GM12878 (cell line): ENCODE measurements around the gene MAGI2. TPM values are rescaled to one million over a fixed set of nuclear protein-coding genes. Genes with fewer than 3 reads are reported as not detected.

Experiments used
- ATAC-seq: fragments of 200-7000 bp; cut with Tn5 transposase; 3 replicates; pipeline ENCODE4 v1.9.1; 2020; ENCODE audit warnings: mild to moderate bottlenecking, moderate library complexity
- BruUV-seq: library from RNA; stranded (reverse); fragments of 400-500 nt; replicated peaks from 2 replicates; lab custom pipeline; 2021; lab: Mats Ljungman, UMichigan
- CTCF ChIA-PET: fragments of 300-600 bp; sonication (Branson Sonifier 250); formaldehyde crosslinking; extraction: SDS; loops from one replicate; lab custom pipeline; 2021; ENCODE audit warnings: inconsistent platforms; lab: Yijun Ruan, JAX
- POLR2A ChIA-PET: fragments of 350-600 bp; formaldehyde crosslinking; extraction: SDS; loops from one replicate; lab custom pipeline; 2021; ENCODE audit warnings: inconsistent platforms; lab: Charles Lee
- RAD21 ChIA-PET: fragments of 300-600 bp; sonication (Branson Sonifier 250); formaldehyde crosslinking; loops from one replicate; lab custom pipeline; 2023; ENCODE audit warnings: antibody characterized with exemption; ENCODE audit not compliant: unreplicated experiment; lab: Charles Lee
- SMC1A ChIA-PET: fragments of 300-600 bp; sonication (Branson Sonifier 250); formaldehyde crosslinking; loops from one replicate; lab custom pipeline; 2023; ENCODE audit not compliant: unreplicated experiment, uncharacterized antibody; lab: Charles Lee
- DNase-seq: peaks from one replicate; pipeline ENCODE4 v3.0.0-alpha.2; 2011; ENCODE audit warnings: low read depth, low spot score
- FAIRE-seq: peaks from 3 replicates; lab custom pipeline; 2011; peaks lifted over from hg19 to GRCh38; lab: Jason Lieb, UNC
- H2AFZ ChIP-seq: 2 replicates; pipeline ENCODE4 v1.6.0; 2011; ENCODE audit warnings: low read depth, low read length, control low read depth; ENCODE audit not compliant: control insufficient read depth
- H3K27ac ChIP-seq: 2 replicates; pipeline ENCODE4 v1.5.1; 2011; ENCODE audit warnings: control low read depth; ENCODE audit not compliant: control insufficient read depth, insufficient read depth
- H3K27me3 ChIP-seq, 2 experiments: replicated peaks in 1 of 2; 2 replicates each; pipeline versions ENCODE4 v1.6.0 to v1.6.1; 2011; ENCODE audit warnings: low read length in 1 of 2; ENCODE audit not compliant: control insufficient read depth in 2 of 2, insufficient read depth in 2 of 2
- H3K36me3 ChIP-seq, 2 experiments: 2 replicates each; pipeline ENCODE4 v1.5.1; 2011; ENCODE audit warnings: low read length in 1 of 2; ENCODE audit not compliant: control insufficient read depth in 2 of 2, insufficient read depth in 2 of 2
- H3K4me1 ChIP-seq: 2 replicates; pipeline ENCODE4 v1.6.1; 2011; ENCODE audit warnings: mild to moderate bottlenecking, low read length, moderate library complexity, mixed read lengths; ENCODE audit not compliant: control insufficient read depth, insufficient read depth
- H3K4me2 ChIP-seq: 2 replicates; pipeline ENCODE4 v1.6.0; 2011; ENCODE audit warnings: control low read depth; ENCODE audit not compliant: control insufficient read depth, insufficient read depth
- H3K4me3 ChIP-seq: fragments of 200-600 bp; sonication (generic); 2 replicates; pipeline ENCODE4 v1.5.1; 2016
- H3K79me2 ChIP-seq: 2 replicates; pipeline ENCODE4 v1.6.0; 2011; ENCODE audit warnings: low read length; ENCODE audit not compliant: control insufficient read depth, insufficient read depth
- H3K9ac ChIP-seq: 2 replicates; pipeline ENCODE4 v1.8.0; 2011; ENCODE audit warnings: low read length, control low read depth, mixed read lengths; ENCODE audit not compliant: control insufficient read depth, insufficient read depth
- H3K9me3 ChIP-seq: replicated peaks from 3 replicates; pipeline ENCODE4 v1.5.1; 2011; ENCODE audit warnings: mild to moderate bottlenecking, low read length; ENCODE audit not compliant: control insufficient read depth, insufficient read depth
- H4K20me1 ChIP-seq: 2 replicates; pipeline ENCODE4 v1.6.0; 2011; ENCODE audit not compliant: control insufficient read depth, insufficient read depth
- BCL11A ChIP-seq: IDR thresholded peaks from 2 replicates; pipeline ENCODE4 v1.6.1; 2011; ENCODE audit warnings: low read depth, low read length
- BHLHE40 ChIP-seq, 2 experiments: fragments of 450-650 bp in 1 of 2; IDR thresholded peaks; 2 replicates each; pipeline ENCODE4 v1.6.1; 2011 to 2017; ENCODE audit warnings: low read depth in 2 of 2, borderline replicate concordance in 1 of 2, improper control_type of control experiment in 1 of 2, low read length in 1 of 2, mild to moderate bottlenecking in 1 of 2
- CEBPB ChIP-seq, 2 experiments: fragments of 150-350 bp in 1 of 2; IDR thresholded peaks; 2 replicates each; pipeline ENCODE4 v1.6.1; 2012 to 2014; ENCODE audit warnings: low read depth in 2 of 2, low read length in 2 of 2, borderline replicate concordance in 1 of 2, inconsistent platforms in 1 of 2
- DPF2 ChIP-seq: fragments of 450-650 bp; IDR thresholded peaks from 2 replicates; pipeline ENCODE4 v1.6.1; 2017; ENCODE audit warnings: mild to moderate bottlenecking
- E4F1 ChIP-seq: fragments of 450-650 bp; IDR thresholded peaks from 2 replicates; pipeline ENCODE4 v1.6.1; 2018; ENCODE audit warnings: borderline replicate concordance, mild to moderate bottlenecking; ENCODE audit not compliant: partially characterized antibody
- EZH2 ChIP-seq: IDR thresholded peaks from 2 replicates; pipeline ENCODE4 v1.6.1; 2012; ENCODE audit warnings: low read depth, mild to moderate bottlenecking, control low read depth, inconsistent platforms, low read length, borderline replicate concordance; ENCODE audit not compliant: control insufficient read depth
- GATAD2B ChIP-seq: fragments of 450-650 bp; conservative IDR thresholded peaks from 2 replicates; pipeline ENCODE4 v1.6.1; 2017; ENCODE audit warnings: low read depth, mild to moderate bottlenecking, moderate library complexity
- HCFC1 ChIP-seq: fragments of 150-350 bp; IDR thresholded peaks from 2 replicates; pipeline ENCODE4 v1.6.1; 2014; ENCODE audit warnings: low read length
- HDGF ChIP-seq: fragments of 450-650 bp; IDR thresholded peaks from 2 replicates; pipeline ENCODE4 v1.6.1; 2016; ENCODE audit warnings: antibody characterized with exemption
- NR2C1 ChIP-seq: fragments of 450-650 bp; IDR thresholded peaks from 2 replicates; pipeline ENCODE4 v1.6.1; 2017; ENCODE audit warnings: antibody characterized with exemption, mild to moderate bottlenecking, moderate library complexity
- RAD21 ChIP-seq: IDR thresholded peaks from 2 replicates; pipeline ENCODE4 v1.6.1; 2011; ENCODE audit warnings: mild to moderate bottlenecking, low read depth, low read length, moderate library complexity; ENCODE audit not compliant: insufficient read depth
- SREBF2 ChIP-seq: IDR thresholded peaks from 2 replicates; pipeline ENCODE4 v1.6.1; 2012; ENCODE audit warnings: mild to moderate bottlenecking, low read length
- ZBED1 ChIP-seq: IDR thresholded peaks from 2 replicates; pipeline ENCODE4 v1.6.1; 2016; ENCODE audit warnings: borderline replicate concordance
- ZBTB4 ChIP-seq: fragments of 450-650 bp; formaldehyde crosslinking; IDR thresholded peaks from 2 replicates; pipeline ENCODE4 v1.4.0; 2022; ENCODE audit warnings: mild to moderate bottlenecking, moderate library complexity
- ZNF207 ChIP-seq: fragments of 450-650 bp; IDR thresholded peaks from 2 replicates; pipeline ENCODE4 v1.6.1; 2014; ENCODE audit warnings: antibody characterized with exemption, mild to moderate bottlenecking, borderline replicate concordance
- WGBS: methylation state at CpG from one replicate; pipeline ENCODE4 v1.1.6; 2016; ENCODE audit warnings: low lambda C conversion rate; ENCODE audit not compliant: insufficient replicate concordance, insufficient coverage; ENCODE audit errors: missing lambda C conversion rate; 5-methylcytosine and 5-hydroxymethylcytosine counted together
- in situ Hi-C: fragments of 300-500 bp; cut with MboI; formaldehyde crosslinking; loops from 9 replicates; pipeline ENCODE4 v1.14.3; 2018; ENCODE audit warnings: mixed read lengths
- intact Hi-C: fragments of 100-400 bp; cut with micrococcal nuclease; formaldehyde crosslinking; loops from one replicate; pipeline ENCODE4 v1.14.2; 2022; ENCODE audit not compliant: unreplicated experiment
- polyA plus RNA-seq, 11 experiments: library from polyadenylated mRNA; depleted of rRNA in 4 of 11; unstranded in 6 of 11; stranded (reverse) in 5 of 11; fragments of >200 nt; fragmentation: Nextera tagmentation in 4 of 11; fragmentation: Illumina TruSeq in 1 of 11; extraction: Ambion mirVana in 4 of 11; extraction: Trizol in 1 of 11; gene quantifications; 1 replicate in 1 of 11; 2 replicates in 10 of 11; pipeline versions ENCODE4 v1.2.1 to v1.2.3, GENCODE V29; 2011 to 2016; ENCODE audit warnings: inconsistent platforms in 2 of 11, missing spikeins in 2 of 11, low read depth in 1 of 11
- total RNA-seq, 4 experiments: library from RNA; depleted of rRNA in 3 of 4; stranded (reverse); fragments of >200 nt in 3 of 4; fragmentation: Illumina TruSeq in 1 of 4; extraction: Trizol in 1 of 4; gene quantifications; 2 replicates each; pipeline versions ENCODE4 v1.2.1 to v1.2.3, GENCODE V29; 2013 to 2021
- TF ChIP-seq, protein P1 (sequence below): fragments of 450-650 bp; conservative IDR thresholded peaks from 2 replicates; pipeline ENCODE4 v1.6.1; 2017; ENCODE audit warnings: mild to moderate bottlenecking, moderate library complexity
- TF ChIP-seq, protein P2 (sequence below): IDR thresholded peaks from 2 replicates; pipeline ENCODE4 v1.6.1; 2011; ENCODE audit warnings: low read depth, mild to moderate bottlenecking, low read length, moderate library complexity, borderline replicate concordance; ENCODE audit errors: extremely low read depth

MAGI2 gene
- total and polyA plus RNA-seq, 10 of the 15 experiments (the other 5 are each of a cell fraction or from before 2014, with no cell fraction given) = 0.01 to 0.31 (median 0.05) TPM; not detected in 2

DNA sequence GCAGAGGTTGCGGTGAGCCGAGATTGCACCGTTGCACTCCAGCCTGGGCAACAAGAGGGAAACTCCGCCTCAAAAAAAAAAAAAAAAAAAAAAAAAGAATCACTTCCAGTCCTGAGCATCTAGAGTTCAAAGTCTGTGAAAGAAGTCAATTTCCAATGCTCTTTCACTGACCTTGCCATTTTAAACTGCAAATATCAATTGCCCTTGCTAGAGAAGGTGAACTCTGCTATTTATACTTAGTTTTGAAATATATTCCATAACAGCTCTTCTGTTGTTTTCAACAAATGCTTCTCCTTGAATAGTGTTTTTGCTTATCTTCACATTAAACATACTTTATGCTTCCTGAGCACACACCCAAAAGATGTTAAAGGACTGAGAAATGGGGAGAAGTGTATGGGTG lies 1323.6 kb downstream of the MAGI2 start:
- no peaks in the 10 kb centered on the region; a peak in 1 of 4 replicates for H3K27me3 ChIP-seq
- ChIA-PET CTCF (interaction anchor here (1.1 kb wide), 1 partner anchor 474 kb away, joined by 3 read pairs; no protein-coding TSS in a partner anchor), POLR2A (no interaction called here), RAD21 (interaction anchor here (0.6 kb wide), 1 partner anchor 45 kb away, joined by 3 read pairs; no protein-coding TSS in a partner anchor), SMC1A (no interaction called here)
- no peaks in the 10 kb centered on the region for H3K4me1 ChIP-seq
- ATAC-seq = no peak
- H2AFZ ChIP-seq = no peak overlapping the region
- FAIRE-seq = no peak
- WGBS = no CpG with 5 or more reads among the region's 4 CpGs
- no peaks in the 10 kb centered on the region for H3K9me3 ChIP-seq
- no peak overlapping the region for H3K4me2 ChIP-seq
- no peak for DNase-seq
- H3K4me3 ChIP-seq = no peak overlapping the region
- no peak overlapping the region for H3K27ac ChIP-seq
- no peaks in the 10 kb centered on the region for H3K79me2 ChIP-seq
- no TSS peak for BruUV-seq
- intact Hi-C loops = no loop called here
- no peaks in the 10 kb centered on the region for H4K20me1 ChIP-seq
- no peaks in the 10 kb centered on the region for H3K36me3 ChIP-seq
- in situ Hi-C loops = no loop called here
- H3K9ac ChIP-seq = no peak overlapping the region
- TF ChIP-seq E4F1 (no peak), ZBTB4 (CRISPR knock-in tag) (no peak), GATAD2B (no peak), HDGF (no peak), ZNF207 (no peak), DPF2 (no peak), RAD21 (no peak), BHLHE40 (IDR thresholded peaks at IDR 0.05; ENCODE audit: borderline replicate concordance in 1 of 2, low read depth in 2 of 2, low read length in 1 of 2) (no peak), SREBF2 (no peak), BCL11A (no peak), HCFC1 (no peak), NR2C1 (no peak), EZH2 (no peak), CEBPB (IDR thresholded peaks at IDR 0.05; ENCODE audit: borderline replicate concordance in 1 of 2, low read depth in 2 of 2, low read length in 2 of 2) (no peak), ZBED1 (no peak)
- TF ChIP-seq, protein P1, sequence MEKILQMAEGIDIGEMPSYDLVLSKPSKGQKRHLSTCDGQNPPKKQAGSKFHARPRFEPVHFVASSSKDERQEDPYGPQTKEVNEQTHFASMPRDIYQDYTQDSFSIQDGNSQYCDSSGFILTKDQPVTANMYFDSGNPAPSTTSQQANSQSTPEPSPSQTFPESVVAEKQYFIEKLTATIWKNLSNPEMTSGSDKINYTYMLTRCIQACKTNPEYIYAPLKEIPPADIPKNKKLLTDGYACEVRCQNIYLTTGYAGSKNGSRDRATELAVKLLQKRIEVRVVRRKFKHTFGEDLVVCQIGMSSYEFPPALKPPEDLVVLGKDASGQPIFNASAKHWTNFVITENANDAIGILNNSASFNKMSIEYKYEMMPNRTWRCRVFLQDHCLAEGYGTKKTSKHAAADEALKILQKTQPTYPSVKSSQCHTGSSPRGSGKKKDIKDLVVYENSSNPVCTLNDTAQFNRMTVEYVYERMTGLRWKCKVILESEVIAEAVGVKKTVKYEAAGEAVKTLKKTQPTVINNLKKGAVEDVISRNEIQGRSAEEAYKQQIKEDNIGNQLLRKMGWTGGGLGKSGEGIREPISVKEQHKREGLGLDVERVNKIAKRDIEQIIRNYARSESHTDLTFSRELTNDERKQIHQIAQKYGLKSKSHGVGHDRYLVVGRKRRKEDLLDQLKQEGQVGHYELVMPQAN = no peak
- TF ChIP-seq, protein P2, sequence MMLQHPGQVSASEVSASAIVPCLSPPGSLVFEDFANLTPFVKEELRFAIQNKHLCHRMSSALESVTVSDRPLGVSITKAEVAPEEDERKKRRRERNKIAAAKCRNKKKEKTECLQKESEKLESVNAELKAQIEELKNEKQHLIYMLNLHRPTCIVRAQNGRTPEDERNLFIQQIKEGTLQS = no peak
